ENCODE measurements around the gene KLHL29. TPM values are rescaled to one million over a fixed set of nuclear protein-coding genes. Genes with fewer than 3 reads are reported as not detected.

The KLHL29 gene
- total and polyA plus RNA-seq, 2 donors (not counting 1 experiment from before 2014, with no cell fraction given): 1.3 to 3.4 TPM

- H3K27me3 Mint-ChIP-seq: peaks cover 15% of the 10 kb centered on the region
- no peaks in the 10 kb centered on the region for H3K36me3 ChIP-seq (replicated peaks in 1 of 2; ENCODE audit: control extremely low read depth in 1 of 2, control insufficient read depth in 1 of 2, extremely low read depth in 1 of 2, insufficient read depth in 2 of 2, low read length in 1 of 2)
Observed at GRCh38 chr2:23467618-23468017, 82.6 kb downstream of the KLHL29 start.

More at GRCh38 chr2:23467618-23468017, 82.6 kb downstream of the KLHL29 start:
- 97% methylated on average over 3 of the region's 10 CpGs for WGBS (ENCODE audit: insufficient coverage)
- Histone ChIP-seq H4K20me1 (ENCODE audit: control insufficient read depth, insufficient read depth, low read length, poor library complexity, severe bottlenecking) (no peaks in the 10 kb centered on the region), H3K79me2 (ENCODE audit: control insufficient read depth, insufficient read depth, low read length) (no peaks in the 10 kb centered on the region), H3K4me3 (ENCODE audit: control extremely low read depth in 1 of 5, extremely low read depth in 1 of 5, insufficient read depth in 1 of 5, low read depth in 2 of 5, low read length in 4 of 5) (no peak overlapping the region), H3K27ac (ENCODE audit: low read length in 2 of 2) (no peak overlapping the region), H3K4me2 (replicated peaks; ENCODE audit: low read depth, low read length, poor library complexity, severe bottlenecking) (no peak overlapping the region), H3K4me1 (ENCODE audit: control insufficient read depth in 2 of 2, insufficient read depth in 2 of 2, low read length in 2 of 2) (no peaks in the 10 kb centered on the region), H3K9me3 (ENCODE audit: control extremely low read depth in 1 of 3, control insufficient read depth in 2 of 3, insufficient read depth in 1 of 3, low read length in 2 of 3) (no peaks in the 10 kb centered on the region), H2AFZ (ENCODE audit: insufficient read depth, low read depth, low read length, poor library complexity, severe bottlenecking) (no peak overlapping the region), H3K9ac (ENCODE audit: low read length) (no peak overlapping the region), H3K27me3 (replicated peaks in 1 of 4; ENCODE audit: control extremely low read depth in 1 of 4, control insufficient read depth in 3 of 4, insufficient read depth in 4 of 4, low read length in 3 of 4) (peaks cover 0 to 8% (median 0%) of the 10 kb centered on the region in 4 experiments)
- Mint-ChIP-seq H3K4me3 (no peak overlapping the region), H3K27ac (no peak overlapping the region), H3K4me1 (peaks cover 2% of the 10 kb centered on the region), H3K9me3 (ENCODE audit: insufficient read depth) (no peaks in the 10 kb centered on the region)
- no peak for ATAC-seq (ENCODE audit: low read depth)
- DNase-seq: no peak
- ChIA-PET POLR2A (no interaction called here), CTCF (no interaction called here)
- intact Hi-C loops (cut with micrococcal nuclease): no loop called here
- TF ChIP-seq EZH2 (IDR thresholded peaks at IDR 0.05; ENCODE audit: borderline replicate concordance, insufficient read depth, low read depth, low read length, poor library complexity, severe bottlenecking): no peak
- TF ChIP-seq CTCF (IDR thresholded peaks at IDR 0.05): no peak

All from B cell (primary cell).